Effector memory CD4-positive, alpha-beta T cell (primary cell): ENCODE results near the gene CCDC187.

Experiments
- DNase-seq, 3 donors: peaks; one replicate each; pipeline ENCODE4 v3.0.0-alpha.2; 2020
- H3K27ac ChIP-seq: 2 replicates; pipeline ENCODE4 v1.7.0; 2013; ENCODE audit warnings: mild to moderate bottlenecking, low read length, moderate library complexity; ENCODE audit not compliant: insufficient read depth, poor library complexity, severe bottlenecking
- H3K27me3 ChIP-seq: replicated peaks from 2 replicates; pipeline ENCODE4 v1.7.0; 2013; ENCODE audit warnings: mild to moderate bottlenecking, low read length; ENCODE audit not compliant: insufficient read depth, control insufficient read depth, poor library complexity, severe bottlenecking
- H3K36me3 ChIP-seq: 2 replicates; pipeline ENCODE4 v1.7.0; 2013; ENCODE audit warnings: mild to moderate bottlenecking, low read length, moderate library complexity; ENCODE audit not compliant: control insufficient read depth, insufficient read depth
- H3K4me1 ChIP-seq: 2 replicates; pipeline ENCODE4 v1.7.0; 2013; ENCODE audit warnings: low read length, mild to moderate bottlenecking; ENCODE audit not compliant: control insufficient read depth, insufficient read depth, poor library complexity, severe bottlenecking
- H3K4me3 ChIP-seq: 2 replicates; pipeline ENCODE4 v1.7.0; 2013; ENCODE audit warnings: low read length, low read depth, mild to moderate bottlenecking; ENCODE audit not compliant: insufficient read depth, poor library complexity, severe bottlenecking
- H3K9me3 ChIP-seq: 2 replicates; pipeline ENCODE4 v1.7.0; 2013; ENCODE audit warnings: mild to moderate bottlenecking, low read length, moderate library complexity; ENCODE audit not compliant: control insufficient read depth

The CCDC187 gene

GRCh38 chr9:136206602-136207275 lies 97.2 kb downstream of the CCDC187 start:
- no peak overlapping the region for H3K27ac ChIP-seq
- H3K4me3 ChIP-seq: no peak overlapping the region
- peaks cover 2% of the 10 kb centered on the region for H3K4me1 ChIP-seq
- H3K9me3 ChIP-seq: no peaks in the 10 kb centered on the region
- DNase-seq: no peak
- H3K27me3 ChIP-seq: peaks cover 27% of the 10 kb centered on the region
- H3K36me3 ChIP-seq: peaks cover 24% of the 10 kb centered on the region

GRCh38 chr9:136205707-136205992 lies 98.2 kb downstream of the CCDC187 start:
- H3K27ac ChIP-seq: no peak overlapping the region
- no peak for DNase-seq
- peaks cover 27% of the 10 kb centered on the region for H3K27me3 ChIP-seq
- H3K36me3 ChIP-seq: peaks cover 15% of the 10 kb centered on the region
- no peak overlapping the region for H3K4me3 ChIP-seq
- no peaks in the 10 kb centered on the region for H3K9me3 ChIP-seq
- H3K4me1 ChIP-seq: peaks cover 2% of the 10 kb centered on the region

GRCh38 chr9:136204838-136205706 lies 98.8 kb downstream of the CCDC187 start, which contains the start of gene LHX3:
Gene LHX3 (minus strand): TSS chr9:136205128. CDS start chr9:136205012, 116 bp downstream.
- Histone ChIP-seq H3K27me3 (peaks cover 32% of the 10 kb centered on the region), H3K4me1 (peaks cover 2% of the 10 kb centered on the region), H3K4me3 (no peak within 1 kb of the TSS), H3K27ac (no peak within 1 kb of the TSS), H3K9me3 (no peaks in the 10 kb centered on the region), H3K36me3 (peaks cover 9% of the 10 kb centered on the region)
- DNase-seq: no peak

GRCh38 chr9:136204145-136204805 lies 99.6 kb downstream of the CCDC187 start:
- Histone ChIP-seq H3K36me3 (peaks cover 6% of the 10 kb centered on the region), H3K27ac (no peak overlapping the region), H3K9me3 (no peaks in the 10 kb centered on the region), H3K4me3 (no peak overlapping the region), H3K4me1 (peaks cover 2% of the 10 kb centered on the region), H3K27me3 (peaks cover 38% of the 10 kb centered on the region)
- no peak for DNase-seq

- no peak for DNase-seq
- H3K4me1 ChIP-seq: peaks cover 2% of the 10 kb centered on the region
- H3K27me3 ChIP-seq: peaks cover 42% of the 10 kb centered on the region
- no peaks in the 10 kb centered on the region for H3K9me3 ChIP-seq
- H3K4me3 ChIP-seq: no peak overlapping the region
- H3K36me3 ChIP-seq: peaks cover under 1% of the 10 kb centered on the region
- H3K27ac ChIP-seq: no peak overlapping the region
Measured at GRCh38 chr9:136203408-136204144, 100.3 kb downstream of the CCDC187 start.

- H3K27me3 ChIP-seq: peaks cover 50% of the 10 kb centered on the region
- no peak overlapping the region for H3K27ac ChIP-seq
- H3K4me3 ChIP-seq: no peak overlapping the region
- H3K4me1 ChIP-seq: peaks cover 2% of the 10 kb centered on the region
- H3K9me3 ChIP-seq: no peaks in the 10 kb centered on the region
- DNase-seq: no peak
- no peaks in the 10 kb centered on the region for H3K36me3 ChIP-seq
Measured at GRCh38 chr9:136202454-136203407, 101.2 kb downstream of the CCDC187 start.

GRCh38 chr9:136201609-136202453 lies 102.1 kb downstream of the CCDC187 start:
- Histone ChIP-seq H3K4me1 (peaks cover 2% of the 10 kb centered on the region), H3K4me3 (no peak overlapping the region), H3K36me3 (no peaks in the 10 kb centered on the region), H3K9me3 (no peaks in the 10 kb centered on the region), H3K27me3 (peaks cover 58% of the 10 kb centered on the region), H3K27ac (no peak overlapping the region)
- no peak for DNase-seq

GRCh38 chr9:136201174-136201573 lies 102.7 kb downstream of the CCDC187 start:
- Histone ChIP-seq H3K36me3 (no peaks in the 10 kb centered on the region), H3K9me3 (no peaks in the 10 kb centered on the region), H3K4me3 (no peak overlapping the region), H3K27me3 (peaks cover 65% of the 10 kb centered on the region), H3K4me1 (peaks cover 2% of the 10 kb centered on the region), H3K27ac (no peak overlapping the region)
- no peak for DNase-seq
